ENCODE results near the gene GHR.

The GHR gene

GRCh38 chr5:42467981-42468524 lies 44.8 kb downstream of the GHR start:
- Histone ChIP-seq H2AK5ac (ENCODE audit: low read depth, low read length) (no peak overlapping the region), H3K14ac (ENCODE audit: low read length) (no peak overlapping the region), H2BK15ac (ENCODE audit: low read length) (no peak overlapping the region), H3K27me3 (ENCODE audit: control insufficient read depth in 3 of 3, insufficient read depth in 3 of 3, low read depth in 1 of 3, low read length in 3 of 3) (no peaks in the 10 kb centered on the region), H3K4me1 (ENCODE audit: control insufficient read depth in 2 of 2, insufficient read depth in 1 of 2, low read depth in 1 of 2, low read length in 2 of 2) (no peaks in the 10 kb centered on the region), H3K18ac (ENCODE audit: low read length) (no peak overlapping the region), H4K91ac (ENCODE audit: low read depth, low read length, poor library complexity) (no peak overlapping the region), H3K4ac (ENCODE audit: low read length) (no peak overlapping the region), H3K27ac (replicated peaks; ENCODE audit: low read length) (no peak overlapping the region), H4K8ac (ENCODE audit: low read depth, low read length) (no peak overlapping the region), H3K36me3 (replicated peaks in 1 of 2; ENCODE audit: control insufficient read depth in 2 of 2, insufficient read depth in 2 of 2, low read length in 2 of 2) (no peaks in the 10 kb centered on the region), H3K9ac (ENCODE audit: low read depth, low read length, poor library complexity) (no peak overlapping the region), H2BK5ac (ENCODE audit: low read length) (no peak overlapping the region), H2BK120ac (ENCODE audit: low read depth, low read length) (no peak overlapping the region), H2AFZ (ENCODE audit: low read length) (no peak overlapping the region), H3K23ac (ENCODE audit: low read depth, low read length, poor library complexity) (no peak overlapping the region), H3K79me1 (ENCODE audit: low read depth, low read length) (no peaks in the 10 kb centered on the region), H3K9me3 (replicated peaks in 1 of 2; ENCODE audit: control insufficient read depth in 2 of 2, insufficient read depth in 1 of 2, low read depth in 1 of 2, low read length in 2 of 2) (no peaks in the 10 kb centered on the region), H2BK12ac (ENCODE audit: low read length) (no peak overlapping the region), H3K4me3 (ENCODE audit: low read length in 2 of 2) (no peak overlapping the region), H3K4me2 (ENCODE audit: insufficient read depth, low read length, poor library complexity, severe bottlenecking) (no peak overlapping the region)
- WGBS, 2 donors (ENCODE audit: extremely low coverage in 2 of 2, insufficient read length in 2 of 2, insufficient replicate concordance in 1 of 2): no CpG with 5 or more reads among the region's 8 CpGs
- DNase-seq (ENCODE audit: low spot score): no peak

- Histone ChIP-seq H3K4me1 (ENCODE audit: control insufficient read depth in 2 of 2, insufficient read depth in 1 of 2, low read depth in 1 of 2, low read length in 2 of 2) (no peaks in the 10 kb centered on the region), H3K4ac (ENCODE audit: low read length) (no peak overlapping the region), H2BK15ac (ENCODE audit: low read length) (no peak overlapping the region), H2AFZ (ENCODE audit: low read length) (no peak overlapping the region), H3K36me3 (replicated peaks in 1 of 2; ENCODE audit: control insufficient read depth in 2 of 2, insufficient read depth in 2 of 2, low read length in 2 of 2) (no peaks in the 10 kb centered on the region), H3K4me2 (ENCODE audit: insufficient read depth, low read length, poor library complexity, severe bottlenecking) (no peak overlapping the region), H3K79me1 (ENCODE audit: low read depth, low read length) (no peaks in the 10 kb centered on the region), H4K8ac (ENCODE audit: low read depth, low read length) (no peak overlapping the region), H3K9me3 (replicated peaks in 1 of 2; ENCODE audit: control insufficient read depth in 2 of 2, insufficient read depth in 1 of 2, low read depth in 1 of 2, low read length in 2 of 2) (no peaks in the 10 kb centered on the region), H3K4me3 (ENCODE audit: low read length in 2 of 2) (no peak overlapping the region), H3K23ac (ENCODE audit: low read depth, low read length, poor library complexity) (no peak overlapping the region), H3K27ac (replicated peaks; ENCODE audit: low read length) (no peak overlapping the region), H3K14ac (ENCODE audit: low read length) (no peak overlapping the region), H3K18ac (ENCODE audit: low read length) (no peak overlapping the region), H2AK5ac (ENCODE audit: low read depth, low read length) (no peak overlapping the region), H3K9ac (ENCODE audit: low read depth, low read length, poor library complexity) (no peak overlapping the region), H2BK12ac (ENCODE audit: low read length) (no peak overlapping the region), H3K27me3 (ENCODE audit: control insufficient read depth in 3 of 3, insufficient read depth in 3 of 3, low read depth in 1 of 3, low read length in 3 of 3) (no peaks in the 10 kb centered on the region), H2BK120ac (ENCODE audit: low read depth, low read length) (no peak overlapping the region), H4K91ac (ENCODE audit: low read depth, low read length, poor library complexity) (no peak overlapping the region), H2BK5ac (ENCODE audit: low read length) (no peak overlapping the region)
- no peak for DNase-seq (ENCODE audit: low spot score)
- no CpG with 5 or more reads among the region's 5 CpGs for WGBS, 2 donors (ENCODE audit: extremely low coverage in 2 of 2, insufficient read length in 2 of 2, insufficient replicate concordance in 1 of 2)
Observed at GRCh38 chr5:42483472-42484154, 60.4 kb downstream of the GHR start.

- no peak overlapping the region for H3K27ac ChIP-seq (replicated peaks; ENCODE audit: low read length)
- H2BK5ac ChIP-seq (ENCODE audit: low read length): no peak overlapping the region
- H3K23ac ChIP-seq (ENCODE audit: low read depth, low read length, poor library complexity): no peak overlapping the region
- no peaks in the 10 kb centered on the region for H3K27me3 ChIP-seq (ENCODE audit: control insufficient read depth in 3 of 3, insufficient read depth in 3 of 3, low read depth in 1 of 3, low read length in 3 of 3)
- peaks cover 0 to 2% of the 10 kb centered on the region in 2 donors for H3K4me1 ChIP-seq (ENCODE audit: control insufficient read depth in 2 of 2, insufficient read depth in 1 of 2, low read depth in 1 of 2, low read length in 2 of 2)
- no peak for DNase-seq (ENCODE audit: low spot score)
- H3K4me2 ChIP-seq (ENCODE audit: insufficient read depth, low read length, poor library complexity, severe bottlenecking): no peak overlapping the region
- no peaks in the 10 kb centered on the region for H3K9me3 ChIP-seq (replicated peaks in 1 of 2; ENCODE audit: control insufficient read depth in 2 of 2, insufficient read depth in 1 of 2, low read depth in 1 of 2, low read length in 2 of 2)
- H2BK15ac ChIP-seq (ENCODE audit: low read length): no peak overlapping the region
- no CpG with 5 or more reads among the region's 3 CpGs for WGBS, 2 donors (ENCODE audit: extremely low coverage in 2 of 2, insufficient read length in 2 of 2, insufficient replicate concordance in 1 of 2)
- H2AK5ac ChIP-seq (ENCODE audit: low read depth, low read length): no peak overlapping the region
- no peak overlapping the region for H3K14ac ChIP-seq (ENCODE audit: low read length)
- no peak overlapping the region for H2BK120ac ChIP-seq (ENCODE audit: low read depth, low read length)
- no peak overlapping the region for H3K4me3 ChIP-seq (ENCODE audit: low read length in 2 of 2)
- no peaks in the 10 kb centered on the region for H3K79me1 ChIP-seq (ENCODE audit: low read depth, low read length)
- H3K18ac ChIP-seq (ENCODE audit: low read length): no peak overlapping the region
- no peak overlapping the region for H2AFZ ChIP-seq (ENCODE audit: low read length)
- H2BK12ac ChIP-seq (ENCODE audit: low read length): no peak overlapping the region
- no peak overlapping the region for H4K91ac ChIP-seq (ENCODE audit: low read depth, low read length, poor library complexity)
- H3K9ac ChIP-seq (ENCODE audit: low read depth, low read length, poor library complexity): no peak overlapping the region
- H4K8ac ChIP-seq (ENCODE audit: low read depth, low read length): no peak overlapping the region
- H3K36me3 ChIP-seq (replicated peaks in 1 of 2; ENCODE audit: control insufficient read depth in 2 of 2, insufficient read depth in 2 of 2, low read length in 2 of 2): no peaks in the 10 kb centered on the region
- no peak overlapping the region for H3K4ac ChIP-seq (ENCODE audit: low read length)
Observed at GRCh38 chr5:42487077-42487476, 63.8 kb downstream of the GHR start.

- Histone ChIP-seq H2BK12ac (ENCODE audit: low read length) (no peak overlapping the region), H3K14ac (ENCODE audit: low read length) (no peak overlapping the region), H2BK15ac (ENCODE audit: low read length) (no peak overlapping the region), H3K4ac (ENCODE audit: low read length) (no peak overlapping the region), H3K18ac (ENCODE audit: low read length) (no peak overlapping the region), H3K4me2 (ENCODE audit: insufficient read depth, low read length, poor library complexity, severe bottlenecking) (no peak overlapping the region), H3K27ac (replicated peaks; ENCODE audit: low read length) (no peak overlapping the region), H2AK5ac (ENCODE audit: low read depth, low read length) (no peak overlapping the region), H3K23ac (ENCODE audit: low read depth, low read length, poor library complexity) (no peak overlapping the region), H3K4me3 (ENCODE audit: low read length in 2 of 2) (no peak overlapping the region), H3K79me1 (ENCODE audit: low read depth, low read length) (no peaks in the 10 kb centered on the region), H2BK120ac (ENCODE audit: low read depth, low read length) (no peak overlapping the region), H2AFZ (ENCODE audit: low read length) (no peak overlapping the region), H4K8ac (ENCODE audit: low read depth, low read length) (no peak overlapping the region), H3K4me1 (ENCODE audit: control insufficient read depth in 2 of 2, insufficient read depth in 1 of 2, low read depth in 1 of 2, low read length in 2 of 2) (peaks cover 0 to 2% of the 10 kb centered on the region in 2 donors), H3K27me3 (ENCODE audit: control insufficient read depth in 3 of 3, insufficient read depth in 3 of 3, low read depth in 1 of 3, low read length in 3 of 3) (no peaks in the 10 kb centered on the region), H2BK5ac (ENCODE audit: low read length) (no peak overlapping the region), H4K91ac (ENCODE audit: low read depth, low read length, poor library complexity) (no peak overlapping the region), H3K9me3 (replicated peaks in 1 of 2; ENCODE audit: control insufficient read depth in 2 of 2, insufficient read depth in 1 of 2, low read depth in 1 of 2, low read length in 2 of 2) (no peaks in the 10 kb centered on the region), H3K9ac (ENCODE audit: low read depth, low read length, poor library complexity) (no peak overlapping the region), H3K36me3 (replicated peaks in 1 of 2; ENCODE audit: control insufficient read depth in 2 of 2, insufficient read depth in 2 of 2, low read length in 2 of 2) (no peaks in the 10 kb centered on the region)
- no peak for DNase-seq (ENCODE audit: low spot score)
Observed at GRCh38 chr5:42487821-42488220, 64.6 kb downstream of the GHR start.
